GM13976 (cell line): ENCODE measurements around the gene KLHL10.

Experiments
- DNase-seq: peaks from one replicate; pipeline ENCODE4 v3.0.0; 2012; ENCODE audit warnings: low spot score
- CTCF ChIP-seq: IDR thresholded peaks from 2 replicates; pipeline ENCODE4 v1.5.1; 2012; ENCODE audit warnings: borderline replicate concordance, mild to moderate bottlenecking; ENCODE audit not compliant: insufficient read depth; ENCODE audit errors: extremely low read depth, missing control alignments, control extremely low read depth
- in situ Hi-C: fragments of 300-500 bp; cut with MboI; formaldehyde crosslinking; loops from one replicate; pipeline ENCODE4 v1.12.0; 2022; ENCODE audit warnings: low sequenced_read_pairs, mixed read lengths, inconsistent platforms; ENCODE audit not compliant: unreplicated experiment

Gene KLHL10

GRCh38 chr17:41814195-41814594 is 23.4 kb upstream of the KLHL10 start:
- DNase-seq: no peak
- in situ Hi-C loops: no loop called here
- TF ChIP-seq CTCF: no peak

- no peak for DNase-seq
- no peak for TF ChIP-seq CTCF
- in situ Hi-C loops: no loop called here
These were observed 20.8 kb upstream of the KLHL10 start for GRCh38 chr17:41816637-41817320.

- no peak for TF ChIP-seq CTCF
- in situ Hi-C loops: no loop called here
- DNase-seq: no peak
These were observed 19.6 kb upstream of the KLHL10 start for GRCh38 chr17:41818024-41818423.

- no peak for TF ChIP-seq CTCF
- in situ Hi-C loops: no loop called here
- DNase-seq: no peak
These were observed 15.8 kb upstream of the KLHL10 start for GRCh38 chr17:41821776-41822175.

- in situ Hi-C loops: no loop called here
- no peak for DNase-seq
- TF ChIP-seq CTCF: no peak
These were observed 15.1 kb upstream of the KLHL10 start for GRCh38 chr17:41822216-41823140.

- TF ChIP-seq CTCF: no peak
- in situ Hi-C loops: no loop called here
- no peak for DNase-seq
These were observed 14.5 kb upstream of the KLHL10 start for GRCh38 chr17:41823141-41823524.
